ENCODE results near the gene LRMDA.

GRCh38 chr10:76244061-76244686 lies 812.8 kb downstream of the LRMDA start:
- no peak for TF ChIP-seq CTCF (IDR thresholded peaks at IDR 0.05; ENCODE audit: borderline replicate concordance, extremely low read depth, low read length, poor library complexity, severe bottlenecking)
- no peak for TF ChIP-seq EZH2 (IDR thresholded peaks at IDR 0.05; ENCODE audit: borderline replicate concordance, low read depth, low read length, severe bottlenecking)

Measured in DND-41 (cell line).